A549 (cell line): ENCODE results near the gene ESRRG. TPM values are rescaled to one million over a fixed set of nuclear protein-coding genes. Genes with fewer than 3 reads are reported as not detected.

Source experiments
- ATAC-seq, 2 experiments: fragments of 200-7000 bp in 1 of 2; fragments of >200 bp in 1 of 2; cut with Nextera tagmentation in 1 of 2; cut with Tn5 transposase in 1 of 2; 3 replicates each; pipeline versions ENCODE4 v1.8.0 to v1.9.1; 2018 to 2020; ENCODE audit warnings: mild to moderate bottlenecking in 1 of 2, moderate library complexity in 1 of 2
- CTCF ChIA-PET: fragments of 300-600 bp; sonication (Branson Sonifier 250); formaldehyde crosslinking; extraction: SDS; loops from one replicate; lab custom pipeline; 2021; ENCODE audit warnings: antibody characterized with exemption, inconsistent platforms; lab: Yijun Ruan, JAX
- POLR2A ChIA-PET: fragments of 350-600 bp; formaldehyde crosslinking; extraction: SDS; loops from one replicate; lab custom pipeline; 2021; ENCODE audit warnings: antibody characterized with exemption, inconsistent platforms; lab: Yijun Ruan, JAX
- DNase-seq, 2 experiments: peaks; one replicate each; pipeline versions ENCODE4 v3.0.0 to v3.0.0-alpha.2; 2011 to 2016; ENCODE audit warnings: low read depth in 1 of 2, low spot score in 1 of 2
- FAIRE-seq: peaks from 2 replicates; lab custom pipeline; 2011; peaks lifted over from hg19 to GRCh38; lab: Jason Lieb, UNC
- H3K27ac ChIP-seq, 2 experiments: fragments of >200 bp; sonication (Bioruptor Twin); formaldehyde crosslinking; 3 replicates each; pipeline ENCODE4 v1.5.1; 2016 to 2017
- H3K4me1 ChIP-seq: fragments of >200 bp; sonication (Bioruptor Twin); formaldehyde crosslinking; 3 replicates; pipeline ENCODE4 v1.6.1; 2016
- H3K4me2 ChIP-seq: fragments of >200 bp; sonication (Bioruptor Twin); formaldehyde crosslinking; 3 replicates; pipeline ENCODE4 v1.6.1; 2016
- H3K4me3 ChIP-seq: fragments of >200 bp; sonication (Bioruptor Twin); formaldehyde crosslinking; 3 replicates; pipeline ENCODE4 v1.5.1; 2016
- H3K9me3 ChIP-seq: fragments of >200 bp; sonication (Bioruptor Twin); formaldehyde crosslinking; 3 replicates; pipeline ENCODE4 v1.6.1; 2016
- ATOH8 ChIP-seq: fragments of 250-450 bp; sonication (Bioruptor Pico); IDR thresholded peaks from 2 replicates; pipeline ENCODE4 v1.5.0; 2020; ENCODE audit warnings: low read depth, mild to moderate bottlenecking, moderate library complexity
- CTCF ChIP-seq: fragments of >200 bp; sonication (Bioruptor Twin); formaldehyde crosslinking; IDR thresholded peaks from 3 replicates; pipeline ENCODE4 v1.5.1; 2016
- E2F6 ChIP-seq: IDR thresholded peaks from 2 replicates; pipeline ENCODE4 v1.6.1; 2012; ENCODE audit warnings: low read depth, borderline replicate concordance
- EHMT2 ChIP-seq: fragments of 200-600 bp; sonication (generic); IDR thresholded peaks from 2 replicates; pipeline ENCODE4 v1.6.1; 2016; ENCODE audit warnings: antibody characterized with exemption, low read depth, mild to moderate bottlenecking, moderate library complexity
- GATA3 ChIP-seq: IDR thresholded peaks from 2 replicates; pipeline ENCODE4 v1.6.1; 2012; ENCODE audit warnings: borderline replicate concordance
- HDAC2 ChIP-seq: fragments of 200-600 bp; sonication (generic); IDR thresholded peaks from 2 replicates; pipeline ENCODE4 v1.6.1; 2016
- HMGXB4 ChIP-seq: fragments of 250-450 bp; sonication (Bioruptor Pico); IDR thresholded peaks from 2 replicates; pipeline ENCODE4 v1.5.0; 2021; ENCODE audit warnings: mild to moderate bottlenecking, moderate library complexity, borderline replicate concordance
- HOXB13 ChIP-seq: fragments of 250-450 bp; sonication (Bioruptor Pico); IDR thresholded peaks from 2 replicates; pipeline ENCODE4 v1.5.0; 2020; ENCODE audit warnings: low read depth, mild to moderate bottlenecking, moderate library complexity
- JUN ChIP-seq, 2 experiments: fragments of >200 bp; sonication (Bioruptor Twin); formaldehyde crosslinking; IDR thresholded peaks; 2 replicates in 1 of 2; 3 replicates in 1 of 2; pipeline ENCODE4 v1.6.1; 2016 to 2017
- KDM1A ChIP-seq: fragments of 200-600 bp; sonication (generic); IDR thresholded peaks from 2 replicates; pipeline ENCODE4 v1.6.1; 2016; ENCODE audit warnings: low read depth, mild to moderate bottlenecking
- KDM5A ChIP-seq: fragments of 200-600 bp; sonication (generic); IDR thresholded peaks from 2 replicates; pipeline ENCODE4 v1.6.1; 2016; ENCODE audit warnings: antibody characterized with exemption, mild to moderate bottlenecking
- MAFK ChIP-seq: fragments of 450-650 bp; IDR thresholded peaks from 2 replicates; pipeline ENCODE4 v1.6.1; 2014; ENCODE audit not compliant: partially characterized antibody
- MAX ChIP-seq: IDR thresholded peaks from 2 replicates; pipeline ENCODE4 v1.6.1; 2012
- NPAS2 ChIP-seq: fragments of 250-450 bp; sonication (Bioruptor Pico); IDR thresholded peaks from 2 replicates; pipeline ENCODE4 v1.8.0; 2022; ENCODE audit warnings: mild to moderate bottlenecking, moderate library complexity, borderline replicate concordance
- NR3C1 ChIP-seq: fragments of >200 bp; sonication (Bioruptor Twin); formaldehyde crosslinking; IDR thresholded peaks from 3 replicates; pipeline ENCODE4 v1.6.1; 2017
- POLR2A ChIP-seq: IDR thresholded peaks from 2 replicates; pipeline ENCODE4 v1.6.1; 2012; ENCODE audit warnings: mild to moderate bottlenecking, low read length
- POLR2AphosphoS2 ChIP-seq: conservative IDR thresholded peaks from 2 replicates; pipeline ENCODE4 v1.6.1; 2012; ENCODE audit warnings: low read length, improper control_type of control experiment, inconsistent platforms
- RAD21 ChIP-seq, 2 experiments: fragments of >200 bp in 1 of 2; sonication (Bioruptor Twin) in 1 of 2; formaldehyde crosslinking in 1 of 2; IDR thresholded peaks in 1 of 2; conservative IDR thresholded peaks in 1 of 2; 2 replicates in 1 of 2; 3 replicates in 1 of 2; pipeline ENCODE4 v1.6.1; 2012 to 2018; ENCODE audit warnings: inconsistent platforms in 1 of 2
- RARB ChIP-seq: fragments of 250-450 bp; sonication (Bioruptor Pico); IDR thresholded peaks from 2 replicates; pipeline ENCODE4 v1.8.0; 2021; ENCODE audit warnings: mild to moderate bottlenecking, moderate library complexity
- RCOR1 ChIP-seq: fragments of 150-350 bp; IDR thresholded peaks from 2 replicates; pipeline ENCODE4 v1.6.1; 2014; ENCODE audit warnings: antibody characterized with exemption, low read length, low read depth
- SMC3 ChIP-seq: fragments of >200 bp; sonication (Bioruptor Twin); formaldehyde crosslinking; IDR thresholded peaks from 3 replicates; pipeline ENCODE4 v1.6.1; 2018; ENCODE audit warnings: inconsistent platforms
- SREBF2 ChIP-seq: fragments of 450-650 bp; IDR thresholded peaks from 2 replicates; pipeline ENCODE4 v1.6.1; 2014; ENCODE audit warnings: mild to moderate bottlenecking, moderate library complexity
- TP53 ChIP-seq: fragments of 250-450 bp; sonication (Bioruptor Pico); IDR thresholded peaks from 2 replicates; pipeline ENCODE4 v1.5.0; 2021; ENCODE audit warnings: mild to moderate bottlenecking, moderate library complexity
- WGBS: methylation state at CpG from one replicate; pipeline ENCODE4 v1.1.6; 2017; ENCODE audit errors: missing lambda C conversion rate; 5-methylcytosine and 5-hydroxymethylcytosine counted together
- polyA plus RNA-seq, 4 experiments: library from polyadenylated mRNA; depleted of rRNA in 3 of 4; stranded (reverse); fragments of >200 nt; fragmentation: RNase III in 1 of 4; extraction: RNeasy Plus Mini Kit Qiagen cat#74134 plus additional on column Dnase treatment in 1 of 4; gene quantifications; 2 replicates in 3 of 4; 3 replicates in 1 of 4; pipeline ENCODE4 v1.2.3, GENCODE V29; 2011 to 2017

The ESRRG gene
- polyA plus RNA-seq, 2 of the 4 experiments (the other 2 are of a cell fraction), result 0.09 TPM; not detected in 1

- Histone ChIP-seq H3K4me1 (0 out of 3 replicates have a peak, but pooled peaks cover 4% of the 10 kb centered on the region), H3K4me2 (no peak overlapping the region), H3K9me3 (no peaks in the 10 kb centered on the region), H3K27ac (no peak overlapping the region), H3K4me3 (no peak overlapping the region)
- DNase-seq (no peak), ATAC-seq (no peak; a peak in 1 of 6 replicates), FAIRE-seq (no peak)
- TF ChIP-seq MAFK, result no peak
- no peak for TF ChIP-seq ATOH8 (CRISPR knock-in tag)
- TF ChIP-seq KDM5A, result no peak
- TF ChIP-seq JUN (IDR thresholded peaks at IDR 0.05), result no peak
- no peak for TF ChIP-seq HOXB13
- no peak for TF ChIP-seq GATA3
- no peak for TF ChIP-seq HDAC2
- TF ChIP-seq MAX, result no peak
- no peak for TF ChIP-seq KDM1A
- no peak for TF ChIP-seq SREBF2
- no peak for TF ChIP-seq NR3C1
- no peak for TF ChIP-seq E2F6
- TF ChIP-seq POLR2A, result no peak
- TF ChIP-seq SMC3, result no peak
- TF ChIP-seq HMGXB4, result no peak
- no peak for TF ChIP-seq TP53 (CRISPR knock-in tag)
- TF ChIP-seq CTCF, result no peak
- TF ChIP-seq RCOR1, result no peak
- no peak for TF ChIP-seq RARB (CRISPR knock-in tag)
- ChIA-PET CTCF (no interaction called here), POLR2A (no interaction called here)
These were observed 3.2 kb upstream of the ESRRG start for GRCh38 chr1:216726435-216726834.

GRCh38 chr1:216722821-216723220 is 408 bp downstream of the ESRRG start:
- ATAC-seq (no peak), FAIRE-seq (no peak), DNase-seq (no peak)
- TF ChIP-seq RAD21 (conservative IDR thresholded peaks at IDR 0.05 in 1 of 2, IDR thresholded peaks at IDR 0.05 in 1 of 2), result no peak
- TF ChIP-seq POLR2AphosphoS2, result no peak
- ChIA-PET CTCF (interaction anchor here (1.1 kb wide), 1 partner anchor 27 kb away, joined by 3 read pairs; no protein-coding TSS in a partner anchor), POLR2A (no interaction called here)
- H3K27ac ChIP-seq, result no peak overlapping the region
- 0 out of 3 replicates have a peak, but pooled peaks cover 4% of the 10 kb centered on the region for H3K4me1 ChIP-seq
- no peak overlapping the region for H3K4me3 ChIP-seq
- 2% methylated on average over 6 of the region's 6 CpGs for WGBS
- peak overlapping the region; percentile 54 for H3K4me2 ChIP-seq
- no peaks in the 10 kb centered on the region for H3K9me3 ChIP-seq

- CTCF ChIA-PET, result no interaction called here
These were observed 1.4 kb downstream of the ESRRG start for GRCh38 chr1:216721863-216722262.

More at GRCh38 chr1:216721863-216722262, 1.4 kb downstream of the ESRRG start:
- Histone ChIP-seq H3K4me3 (no peak overlapping the region), H3K27ac (no peak overlapping the region), H3K4me2 (no peak overlapping the region), H3K4me1 (0 out of 3 replicates have a peak, but pooled peaks cover 4% of the 10 kb centered on the region), H3K9me3 (no peaks in the 10 kb centered on the region)
- ATAC-seq (peak in 1 of 2 experiments; percentile 50; a peak in 1 of 6 replicates), DNase-seq (no peak), FAIRE-seq (no peak)
- 43% methylated on average over 2 of the region's 2 CpGs for WGBS
- POLR2A ChIA-PET, result no interaction called here
- TF ChIP-seq ATOH8 (CRISPR knock-in tag), result no peak
- no peak for TF ChIP-seq EHMT2
- TF ChIP-seq HDAC2, result no peak
- TF ChIP-seq NPAS2, result no peak
- TF ChIP-seq CTCF, result no peak
- no peak for TF ChIP-seq MAFK
